ENCODE results near the gene OSTC.

Gene OSTC

DNA sequence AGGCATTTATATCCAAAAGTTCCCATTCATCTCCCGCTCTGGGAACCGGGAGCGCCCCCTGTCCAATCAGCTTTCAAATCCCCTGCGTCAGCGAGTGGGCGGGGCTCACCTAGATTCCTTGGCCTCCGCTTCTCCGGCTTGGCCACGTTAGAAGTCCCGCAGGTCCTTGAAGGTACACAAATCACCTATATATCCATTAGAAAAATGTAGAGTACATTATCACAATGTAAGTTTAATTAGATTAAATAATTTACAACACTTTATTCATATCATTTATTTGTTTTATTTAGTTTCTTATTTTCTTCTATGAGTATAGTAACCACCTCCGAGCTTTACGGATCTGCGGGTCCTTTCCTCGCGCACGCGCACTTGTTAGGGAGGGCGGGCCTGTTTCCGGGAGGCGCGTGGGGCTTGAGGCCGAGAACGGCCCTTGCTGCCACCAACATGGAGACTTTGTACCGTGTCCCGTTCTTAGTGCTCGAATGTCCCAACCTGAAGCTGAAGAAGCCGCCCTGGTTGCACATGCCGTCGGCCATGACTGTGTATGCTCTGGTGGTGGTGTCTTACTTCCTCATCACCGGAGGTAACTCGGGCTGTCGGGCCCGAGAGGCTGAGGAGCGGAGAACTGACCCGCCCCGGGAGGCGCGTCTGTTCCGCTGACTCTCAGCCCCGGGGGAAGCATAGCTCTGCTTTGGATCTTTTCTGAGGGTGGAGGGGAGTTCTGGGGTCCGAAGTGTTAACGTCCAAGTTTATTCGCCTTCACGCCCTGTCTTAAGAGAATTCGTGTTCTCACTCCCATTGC lies at the start of gene OSTC:
Gene OSTC (plus strand): TSS at position 388 of the 802 bp plus-strand sequence. CDS start 57 bp downstream, at position 445.
- peak; percentile 98 for DNase-seq

GRCh38 chr4:108601106-108601505 lies 49.3 kb upstream of the OSTC start:
- DNase-seq = no peak

- peak; percentile 20 for DNase-seq
Measured at GRCh38 chr4:108601532-108601931, 48.9 kb upstream of the OSTC start.

GRCh38 chr4:108602163-108602562 lies 48.2 kb upstream of the OSTC start:
- DNase-seq = no peak

- no peak for DNase-seq
Measured at GRCh38 chr4:108607079-108607815, 43.2 kb upstream of the OSTC start.

GRCh38 chr4:108611365-108611764 lies 39.0 kb upstream of the OSTC start:
- DNase-seq = peak; percentile 36

DNA sequence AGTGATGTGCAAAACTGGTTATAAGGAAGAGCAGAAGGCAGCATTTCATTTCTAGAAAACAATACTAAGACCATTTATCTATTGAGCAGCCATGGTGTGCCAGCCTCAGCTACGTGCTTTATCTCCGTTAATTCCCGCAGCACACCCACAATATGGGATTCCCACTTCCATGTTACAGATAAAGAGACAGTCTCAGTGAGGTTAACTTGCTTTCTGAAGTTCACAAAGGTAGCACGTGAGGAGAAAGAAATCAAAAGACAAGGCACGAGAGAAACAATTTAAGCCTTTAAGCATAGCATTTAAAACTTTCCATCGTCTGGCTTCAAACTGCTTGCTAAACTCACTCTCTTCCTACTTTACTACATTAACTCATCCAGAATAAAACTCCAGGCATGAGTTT lies 38.0 kb upstream of the OSTC start:
- DNase-seq = no peak

- no peak for DNase-seq
Measured at GRCh38 chr4:108619372-108620100, 30.9 kb upstream of the OSTC start.

- DNase-seq = peak; percentile 98
Measured at GRCh38 chr4:108620101-108620932, 30.1 kb upstream of the OSTC start, which contains the start of gene RPL34. RPL34 (plus strand) TSS chr4:108620576; CDS start chr4:108621960, 1,384 bp downstream.

DNA sequence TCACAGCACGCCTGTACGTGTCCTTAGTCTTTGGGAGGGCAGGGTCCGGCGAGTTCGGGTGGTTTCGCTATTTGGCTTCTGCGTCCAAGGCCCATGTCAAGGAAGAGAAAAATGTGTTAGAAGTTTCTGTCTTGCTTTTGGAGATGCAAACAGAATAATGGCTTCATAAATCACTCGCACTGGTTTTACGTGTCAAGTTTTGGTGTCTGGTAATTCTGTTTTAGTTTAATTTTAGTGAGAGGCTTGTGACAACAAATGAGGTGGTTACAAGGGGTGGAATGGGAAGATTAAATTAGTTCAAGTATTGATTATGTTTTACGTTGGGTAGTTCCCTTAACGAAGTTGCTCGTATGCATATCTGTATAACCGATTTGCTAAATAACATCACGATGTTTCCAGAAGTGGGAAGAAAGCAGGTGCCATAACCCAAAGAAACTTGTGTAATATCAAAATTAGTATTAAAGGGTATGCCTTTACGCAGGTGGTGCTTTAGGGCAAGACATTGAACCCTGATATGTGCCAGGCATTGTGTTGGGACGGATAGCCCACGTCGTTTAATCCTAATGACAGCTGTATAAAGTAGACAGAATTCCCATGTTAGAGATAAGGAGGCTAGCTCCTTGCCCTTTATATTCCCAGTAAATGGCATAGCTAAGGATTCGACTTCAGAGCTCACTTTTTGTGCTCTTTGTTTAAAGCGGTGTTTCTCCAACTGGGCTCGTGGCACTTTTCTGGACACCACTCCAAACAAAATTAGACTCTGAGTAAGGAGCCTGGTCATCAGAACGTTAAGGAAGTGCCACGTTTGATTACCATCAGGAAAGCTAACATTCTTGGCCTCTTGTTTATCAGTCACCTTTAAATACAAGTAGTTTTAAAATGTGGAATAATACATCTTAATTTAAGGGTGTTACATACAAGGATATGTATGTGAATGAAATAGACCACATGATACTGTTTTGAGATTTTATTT lies 29.2 kb upstream of the OSTC start:
- no peak for DNase-seq

DNA sequence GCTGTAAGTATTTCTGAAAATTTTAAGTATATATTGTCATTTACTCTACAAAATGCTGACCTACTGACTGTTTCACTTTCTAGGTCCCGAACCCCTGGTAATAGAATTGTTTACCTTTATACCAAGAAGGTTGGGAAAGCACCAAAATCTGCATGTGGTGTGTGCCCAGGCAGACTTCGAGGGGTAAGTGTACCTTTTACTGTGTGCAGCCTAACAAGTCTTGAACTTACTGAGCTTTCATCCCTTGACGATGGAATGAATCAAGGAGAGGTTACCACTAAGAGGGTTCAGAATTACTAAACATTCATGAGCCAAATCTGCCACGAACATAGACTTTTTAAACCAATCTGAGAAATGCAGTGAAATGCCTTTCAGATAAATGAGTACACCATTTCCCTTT lies 28.4 kb upstream of the OSTC start:
- no peak for DNase-seq

GRCh38 chr4:108622828-108623227 lies 27.6 kb upstream of the OSTC start:
- no peak for DNase-seq

- no peak for DNase-seq
Measured at GRCh38 chr4:108624263-108625056, 25.9 kb upstream of the OSTC start.

DNA sequence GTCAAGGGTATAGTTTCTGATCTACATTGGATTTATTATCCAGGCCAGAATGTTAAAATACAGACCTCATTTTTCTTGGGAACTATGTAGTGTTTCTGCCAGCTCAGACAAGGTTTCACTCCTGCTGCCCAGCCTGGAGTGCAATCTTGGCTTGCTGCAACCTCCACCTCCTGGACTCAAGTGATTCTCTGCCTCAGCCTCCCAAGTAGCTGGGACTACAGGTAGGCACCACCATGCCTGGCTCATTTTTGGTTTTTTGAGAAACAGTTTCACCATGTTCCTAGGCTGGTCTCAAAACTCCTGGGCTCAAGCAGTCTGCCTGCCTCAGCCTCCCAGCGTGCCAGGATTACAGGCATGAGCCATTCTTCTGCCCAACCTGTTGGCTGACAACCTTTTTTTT lies 24.3 kb upstream of the OSTC start:
- no peak for DNase-seq

DNA sequence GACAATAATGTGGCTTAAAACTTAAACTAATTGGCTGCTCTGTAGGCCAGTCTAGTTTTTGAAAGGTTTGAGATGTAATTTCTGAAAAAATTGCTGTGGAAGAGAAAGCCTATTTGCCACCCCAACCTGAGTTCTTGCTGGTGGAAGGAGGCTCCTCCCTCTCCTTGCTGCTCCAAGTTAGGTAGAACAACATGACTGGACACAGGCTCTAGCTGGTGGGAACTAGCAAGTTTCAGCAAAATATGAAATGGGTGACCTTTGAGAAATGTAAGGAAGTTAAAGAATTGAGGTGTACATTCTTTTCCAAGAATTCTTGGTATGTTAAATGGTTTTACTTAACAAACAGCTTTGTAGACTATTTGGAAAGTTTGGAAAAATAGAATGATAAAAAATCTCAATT lies 22.0 kb upstream of the OSTC start:
- DNase-seq = peak; percentile 29

DNA sequence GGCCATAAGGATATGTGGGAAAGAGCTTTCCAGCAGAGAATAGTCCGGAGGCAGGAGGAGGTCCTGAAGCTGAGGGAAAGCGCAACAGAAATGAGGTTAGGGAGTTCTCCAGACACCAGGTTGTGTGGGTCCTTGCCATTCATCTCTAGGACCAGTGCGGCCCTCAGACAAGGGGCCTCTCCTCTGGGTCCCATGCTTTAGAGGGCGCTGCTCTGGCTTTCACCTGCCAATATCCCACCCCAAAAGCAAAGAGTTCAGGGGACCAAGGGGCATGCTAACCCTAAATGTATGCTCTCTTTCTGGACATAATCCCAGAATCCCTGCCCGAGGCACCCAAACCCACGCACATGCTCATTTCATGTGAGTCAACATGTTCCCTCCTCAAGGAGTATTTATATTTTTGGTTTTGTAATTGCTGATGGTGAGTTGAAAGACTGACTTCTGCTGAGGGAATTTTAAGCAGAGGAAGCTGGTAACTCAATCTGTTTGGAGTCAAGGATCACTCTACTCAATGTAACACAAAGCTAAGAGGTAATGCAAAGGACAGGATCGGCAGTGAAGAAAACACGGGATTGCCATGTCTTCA lies 15.2 kb upstream of the OSTC start:
- peak; percentile 18 for DNase-seq

DNA sequence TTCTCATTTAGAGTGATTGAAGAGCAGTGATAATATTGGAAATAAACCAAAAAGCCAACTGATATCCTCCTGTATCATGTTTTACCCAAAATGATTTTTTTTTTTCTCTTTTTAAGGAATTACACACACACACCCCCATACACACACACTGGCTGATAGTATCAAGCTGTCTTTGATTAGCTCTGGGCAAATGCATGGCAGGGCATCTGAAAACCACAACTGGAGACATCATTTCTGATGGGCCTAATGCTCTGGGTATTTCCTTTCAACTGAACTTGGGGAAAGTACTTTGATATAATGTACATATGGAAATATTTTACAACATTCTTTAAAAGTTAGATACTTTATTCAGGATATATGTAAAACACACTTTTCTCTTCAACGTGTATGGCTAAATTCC lies 14.2 kb upstream of the OSTC start:
- peak; percentile 76 for DNase-seq

GRCh38 chr4:108637856-108638255 lies 12.5 kb upstream of the OSTC start:
- DNase-seq = peak; percentile 17

- peak; percentile 84 for DNase-seq
Measured at GRCh38 chr4:108644237-108644636, 6.2 kb upstream of the OSTC start.

GRCh38 chr4:108646706-108647105 lies 3.7 kb upstream of the OSTC start:
- DNase-seq = no peak

Data from fibroblast of skin of right biceps (primary cell).